GM23248 (cell line): Measurements from ENCODE around the gene MFSD11. TPM values are rescaled to one million over a fixed set of nuclear protein-coding genes. Genes with fewer than 3 reads are reported as not detected.

Source experiments
- DNase-seq: peaks from one replicate; pipeline ENCODE4 v3.0.0-alpha.2; 2015
- H2AFZ ChIP-seq: fragments of 200-600 bp; sonication (generic); 2 replicates; pipeline ENCODE4 v1.6.1; 2016; ENCODE audit warnings: antibody characterized with exemption
- H3F3A ChIP-seq: fragments of 200-600 bp; sonication (generic); 2 replicates; pipeline ENCODE4 v1.6.1; 2016; ENCODE audit warnings: mild to moderate bottlenecking, antibody characterized with exemption, mixed run types; ENCODE audit not compliant: insufficient read depth
- H3K27ac ChIP-seq: fragments of 200-600 bp; sonication (generic); 2 replicates; pipeline ENCODE4 v1.5.1; 2016; ENCODE audit warnings: mild to moderate bottlenecking
- H3K27me3 ChIP-seq: fragments of 200-600 bp; sonication (generic); replicated peaks from 2 replicates; pipeline ENCODE4 v1.6.1; 2016; ENCODE audit warnings: mild to moderate bottlenecking; ENCODE audit not compliant: insufficient read depth
- H3K36me3 ChIP-seq: fragments of 200-600 bp; sonication (generic); 2 replicates; pipeline ENCODE4 v1.6.1; 2016; ENCODE audit warnings: low read depth, mild to moderate bottlenecking
- H3K4me1 ChIP-seq: fragments of 200-600 bp; sonication (generic); 2 replicates; pipeline ENCODE4 v1.6.1; 2016; ENCODE audit warnings: mild to moderate bottlenecking; ENCODE audit not compliant: insufficient read depth
- H3K4me2 ChIP-seq: fragments of 200-600 bp; sonication (generic); one replicate; pipeline ENCODE4 v1.6.1; 2016; ENCODE audit warnings: mild to moderate bottlenecking; ENCODE audit not compliant: unreplicated experiment
- H3K4me3 ChIP-seq: fragments of 200-600 bp; sonication (generic); 2 replicates; pipeline ENCODE4 v1.5.1; 2016; ENCODE audit warnings: mild to moderate bottlenecking
- H3K79me2 ChIP-seq: fragments of 200-600 bp; sonication (generic); 2 replicates; pipeline ENCODE4 v1.6.1; 2016; ENCODE audit warnings: mild to moderate bottlenecking; ENCODE audit not compliant: insufficient read depth
- H3K9ac ChIP-seq: fragments of 200-600 bp; sonication (generic); 2 replicates; pipeline ENCODE4 v1.6.1; 2016; ENCODE audit warnings: mild to moderate bottlenecking
- H3K9me2 ChIP-seq: fragments of 200-600 bp; sonication (generic); 2 replicates; pipeline ENCODE4 v1.6.1; 2016; ENCODE audit warnings: mixed run types, mild to moderate bottlenecking, moderate library complexity; ENCODE audit not compliant: insufficient read depth
- H3K9me3 ChIP-seq: fragments of 200-600 bp; sonication (generic); one replicate; pipeline ENCODE4 v1.6.1; 2017; ENCODE audit warnings: low read depth
- H4K20me1 ChIP-seq: fragments of 200-600 bp; sonication (generic); 2 replicates; pipeline ENCODE4 v1.6.0; 2016; ENCODE audit not compliant: insufficient read depth
- EZH2 ChIP-seq: fragments of 200-600 bp; sonication (generic); IDR thresholded peaks from 2 replicates; pipeline ENCODE4 v1.6.1; 2018; ENCODE audit warnings: antibody characterized with exemption, mild to moderate bottlenecking; ENCODE audit not compliant: insufficient read depth, poor library complexity, severe bottlenecking
- EZH2phosphoT487 ChIP-seq: fragments of 200-600 bp; sonication (generic); IDR thresholded peaks from 2 replicates; pipeline ENCODE4 v1.6.1; 2018; ENCODE audit warnings: antibody characterized with exemption, moderate library complexity, mild to moderate bottlenecking, low read depth; ENCODE audit not compliant: insufficient read depth
- WGBS, 2 experiments: methylation state at CpG; one replicate each; pipeline ENCODE4 v1.1.6; 2015 to 2017; ENCODE audit warnings: low lambda C conversion rate in 2 of 2, low coverage in 1 of 2; ENCODE audit errors: missing lambda C conversion rate in 2 of 2; 5-methylcytosine and 5-hydroxymethylcytosine counted together
- in situ Hi-C: fragments of 300-500 bp; cut with MboI; formaldehyde crosslinking; loops from 2 replicates; pipeline ENCODE4 v1.15.0; 2020
- polyA plus RNA-seq: library from polyadenylated mRNA; unstranded; fragments of >200 nt; fragmentation: Nextera tagmentation; extraction: Ambion mirVana; gene quantifications from 2 replicates; pipeline ENCODE4 v1.2.1, GENCODE V29; 2016
- total RNA-seq: library from RNA; depleted of rRNA; stranded (reverse); fragments of >200 nt; shearing (Covaris generic); gene quantifications from 2 replicates; pipeline ENCODE4 v1.2.3, GENCODE V29; 2014

The MFSD11 gene
- total and polyA plus RNA-seq, 2 experiments from 2014 or later: 24.2 to 29.8 TPM

DNA sequence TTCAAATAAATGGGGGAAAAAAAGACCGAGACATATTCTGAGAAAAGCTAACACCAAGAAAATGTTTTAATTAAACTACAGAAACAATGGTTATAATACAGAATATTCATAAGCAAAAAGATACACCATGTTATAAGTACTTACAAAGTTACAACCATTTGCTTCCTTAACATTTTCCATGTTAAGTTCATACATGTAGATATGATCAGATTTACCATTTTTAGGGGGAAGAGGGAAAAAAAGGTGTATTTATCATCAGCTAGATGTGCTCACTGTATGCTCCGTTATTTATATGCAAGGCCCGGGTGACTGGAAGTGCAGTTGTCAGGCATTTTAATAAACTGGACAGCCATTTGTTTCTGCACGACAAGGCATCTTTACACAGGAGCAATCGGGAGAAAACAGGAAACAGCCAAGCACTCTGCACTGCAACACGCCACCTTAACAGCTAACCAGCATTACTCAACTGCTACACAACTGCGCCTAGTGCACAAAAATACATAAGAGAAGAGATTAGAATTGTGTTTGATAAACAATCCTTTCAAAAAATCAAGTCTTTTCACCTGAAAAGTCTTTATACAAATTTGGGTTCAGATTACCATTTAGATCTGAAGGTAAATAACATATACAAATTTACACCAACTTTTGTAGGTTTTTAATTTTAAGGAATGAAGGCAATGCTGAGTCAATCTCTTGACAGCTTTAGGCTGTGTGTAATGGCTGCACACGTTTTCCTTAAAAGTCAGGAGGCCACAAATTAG lies 3.7 kb upstream of the MFSD11 start:
- peak overlapping the region; percentile 100 for H3K4me2 ChIP-seq
- peaks cover 39% of the 10 kb centered on the region for H3K36me3 ChIP-seq
- 32 to 37% methylated on average over 8 of the region's 8 CpGs for WGBS, 2 experiments
- TF ChIP-seq EZH2phosphoT487 (no peak), EZH2 (no peak)
- H3K9me3 ChIP-seq: no peaks in the 10 kb centered on the region
- H3K4me1 ChIP-seq: peaks cover 37% of the 10 kb centered on the region
- H3K27me3 ChIP-seq: no peaks in the 10 kb centered on the region
- H2AFZ ChIP-seq: no peak overlapping the region
- H3K4me3 ChIP-seq: peak overlapping the region; percentile 98
- peaks cover 87% of the 10 kb centered on the region for H3K79me2 ChIP-seq
- H3F3A ChIP-seq: peaks cover 65% of the 10 kb centered on the region
- H4K20me1 ChIP-seq: peaks cover 17% of the 10 kb centered on the region; the same call in 1 of the 2 replicates
- peak; percentile 53 for DNase-seq
- in situ Hi-C loops: no loop called here
- no peaks in the 10 kb centered on the region for H3K9me2 ChIP-seq
- peak overlapping the region; percentile 81 for H3K27ac ChIP-seq
- H3K9ac ChIP-seq: peak overlapping the region; percentile 96

- peak; percentile 61 for DNase-seq
- no peaks in the 10 kb centered on the region for H3K9me2 ChIP-seq
- H3K4me3 ChIP-seq: peak overlapping the region; percentile 98
- WGBS, 2 experiments: 28 to 30% methylated on average over 5 of the region's 5 CpGs
- peaks cover 39% of the 10 kb centered on the region for H3K4me1 ChIP-seq
- peak overlapping the region; percentile 81 for H3K27ac ChIP-seq
- H3K36me3 ChIP-seq: peaks cover 39% of the 10 kb centered on the region
- H2AFZ ChIP-seq: no peak overlapping the region
- H3K27me3 ChIP-seq: no peaks in the 10 kb centered on the region
- H3K9me3 ChIP-seq: no peaks in the 10 kb centered on the region
- peak overlapping the region; percentile 100 for H3K4me2 ChIP-seq
- TF ChIP-seq EZH2phosphoT487 (no peak), EZH2 (no peak)
- in situ Hi-C loops: no loop called here
- peak overlapping the region; percentile 96 for H3K9ac ChIP-seq
- H3F3A ChIP-seq: peaks cover 58% of the 10 kb centered on the region
- peaks cover 87% of the 10 kb centered on the region for H3K79me2 ChIP-seq
- peaks cover 17% of the 10 kb centered on the region; the same call in 1 of the 2 replicates for H4K20me1 ChIP-seq
These were observed 2.9 kb upstream of the MFSD11 start for GRCh38 chr17:76735006-76735405.

DNA sequence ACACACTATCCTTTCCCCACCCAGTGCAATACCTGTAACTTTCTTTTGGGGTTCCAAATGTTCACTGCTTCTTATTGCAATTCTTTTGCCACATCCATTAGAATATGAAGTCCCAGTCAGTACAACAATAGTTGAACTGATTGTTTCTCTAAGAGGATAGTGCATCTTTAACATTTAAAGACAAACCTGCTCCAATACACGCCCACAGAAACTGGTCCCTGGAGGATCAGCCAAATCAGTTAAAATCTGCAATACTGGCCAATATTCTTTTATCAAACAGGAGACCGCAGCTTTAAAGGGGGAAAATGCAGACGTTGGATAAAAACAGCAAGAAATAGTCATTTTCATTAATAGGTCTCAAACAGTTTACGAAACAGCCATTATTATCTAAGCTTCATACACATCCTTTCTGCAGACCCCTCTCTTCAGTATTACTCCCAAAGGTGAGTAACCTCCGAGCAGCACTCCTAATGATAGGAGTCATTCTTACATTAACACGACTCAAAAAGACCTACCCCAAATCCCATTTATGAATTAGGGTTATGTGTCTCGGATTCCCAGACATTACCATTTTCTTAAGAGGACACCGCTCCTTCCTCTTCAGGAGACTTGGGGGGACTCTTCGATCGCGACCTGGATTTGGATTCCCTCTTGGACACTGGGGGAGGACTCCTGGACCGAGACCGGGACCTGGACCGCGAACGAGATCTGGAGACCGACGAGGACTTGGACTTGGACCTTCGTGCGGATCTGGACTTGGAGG lies 2.2 kb upstream of the MFSD11 start:
- TF ChIP-seq EZH2: no peak
- no peak for TF ChIP-seq EZH2phosphoT487
- Histone ChIP-seq H2AFZ (no peak overlapping the region), H3K79me2 (peaks cover 87% of the 10 kb centered on the region), H3K4me3 (peak overlapping the region; percentile 98), H3K4me2 (peak overlapping the region; percentile 100), H3K9ac (peak overlapping the region; percentile 96), H3K9me2 (no peaks in the 10 kb centered on the region), H3K4me1 (peaks cover 45% of the 10 kb centered on the region), H3K27me3 (no peaks in the 10 kb centered on the region), H3K9me3 (no peaks in the 10 kb centered on the region), H3K36me3 (peaks cover 39% of the 10 kb centered on the region), H3K27ac (peak overlapping the region; percentile 81), H3F3A (peaks cover 58% of the 10 kb centered on the region), H4K20me1 (peaks cover 17% of the 10 kb centered on the region; the same call in 1 of the 2 replicates)
- peak; percentile 31 for DNase-seq
- 1 to 2% methylated on average over 20 of the region's 20 CpGs for WGBS, 2 experiments
- in situ Hi-C loops: no loop called here

GRCh38 chr17:76736349-76737081 lies 1.4 kb upstream of the MFSD11 start:
- Histone ChIP-seq H3K79me2 (peaks cover 83% of the 10 kb centered on the region), H3K27ac (peak overlapping the region; percentile 81), H4K20me1 (peaks cover 17% of the 10 kb centered on the region; the same call in 1 of the 2 replicates), H3F3A (peaks cover 54% of the 10 kb centered on the region), H2AFZ (no peak overlapping the region), H3K4me3 (peak overlapping the region; percentile 98), H3K4me2 (peak overlapping the region; percentile 100), H3K9me2 (no peaks in the 10 kb centered on the region), H3K4me1 (peaks cover 45% of the 10 kb centered on the region), H3K27me3 (no peaks in the 10 kb centered on the region), H3K9ac (peak overlapping the region; percentile 96), H3K9me3 (no peaks in the 10 kb centered on the region), H3K36me3 (peaks cover 39% of the 10 kb centered on the region)
- peak; percentile 87 for DNase-seq
- in situ Hi-C loops: no loop called here
- WGBS, 2 experiments: 1 to 2% methylated on average over 59 to 97 of the region's 117 CpGs
- TF ChIP-seq EZH2phosphoT487 (no peak), EZH2 (no peak)
